Hepatocyte (in vitro differentiated cells): ENCODE measurements around the gene SCFD2.

Experiments used
- EZH2phosphoT487 ChIP-seq: fragments of 200-600 bp; sonication (generic); IDR thresholded peaks from one replicate; pipeline ENCODE4 v1.6.1; 2018; ENCODE audit warnings: antibody characterized with exemption, mild to moderate bottlenecking, low read depth, moderate library complexity; ENCODE audit not compliant: unreplicated experiment, severe bottlenecking
- TF ChIP-seq, protein P1 (sequence below): fragments of 200-600 bp; sonication (generic); IDR thresholded peaks from 2 replicates; pipeline ENCODE4 v1.5.1; 2016; ENCODE audit warnings: antibody characterized with exemption, mild to moderate bottlenecking; ENCODE audit not compliant: poor library complexity

DNA sequence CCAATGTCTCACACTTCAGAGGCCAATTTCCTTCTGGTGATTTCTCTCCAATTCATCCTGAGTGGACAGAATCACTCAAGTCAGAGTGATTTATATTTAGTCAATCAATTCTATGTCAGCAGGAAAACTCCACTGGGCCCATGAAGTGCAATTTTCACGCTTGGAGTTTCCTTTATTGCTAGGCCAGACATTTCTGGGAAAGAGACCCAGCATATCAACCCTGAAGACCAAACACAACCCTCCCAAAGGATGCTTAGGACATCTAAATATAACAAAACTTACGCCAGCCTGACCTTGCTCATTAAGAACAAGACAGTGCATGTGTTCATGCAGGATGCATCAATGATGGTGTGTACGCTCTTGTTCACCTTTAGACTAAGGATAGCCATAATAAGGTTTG, 347.4 kb downstream of the SCFD2 start:
- TF ChIP-seq EZH2phosphoT487, result no peak
- TF ChIP-seq, protein P1, sequence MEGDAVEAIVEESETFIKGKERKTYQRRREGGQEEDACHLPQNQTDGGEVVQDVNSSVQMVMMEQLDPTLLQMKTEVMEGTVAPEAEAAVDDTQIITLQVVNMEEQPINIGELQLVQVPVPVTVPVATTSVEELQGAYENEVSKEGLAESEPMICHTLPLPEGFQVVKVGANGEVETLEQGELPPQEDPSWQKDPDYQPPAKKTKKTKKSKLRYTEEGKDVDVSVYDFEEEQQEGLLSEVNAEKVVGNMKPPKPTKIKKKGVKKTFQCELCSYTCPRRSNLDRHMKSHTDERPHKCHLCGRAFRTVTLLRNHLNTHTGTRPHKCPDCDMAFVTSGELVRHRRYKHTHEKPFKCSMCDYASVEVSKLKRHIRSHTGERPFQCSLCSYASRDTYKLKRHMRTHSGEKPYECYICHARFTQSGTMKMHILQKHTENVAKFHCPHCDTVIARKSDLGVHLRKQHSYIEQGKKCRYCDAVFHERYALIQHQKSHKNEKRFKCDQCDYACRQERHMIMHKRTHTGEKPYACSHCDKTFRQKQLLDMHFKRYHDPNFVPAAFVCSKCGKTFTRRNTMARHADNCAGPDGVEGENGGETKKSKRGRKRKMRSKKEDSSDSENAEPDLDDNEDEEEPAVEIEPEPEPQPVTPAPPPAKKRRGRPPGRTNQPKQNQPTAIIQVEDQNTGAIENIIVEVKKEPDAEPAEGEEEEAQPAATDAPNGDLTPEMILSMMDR, result no peak
